GM18870 (cell line): ENCODE data around the gene MEF2D.

ENCODE experiments used
- ATAC-seq: cut with Tn5 transposase; IDR thresholded peaks from one replicate; pipeline ENCODE4 v1.9.1; 2021; ENCODE audit warnings: moderate library complexity; ENCODE audit not compliant: unreplicated experiment

Gene MEF2D

DNA sequence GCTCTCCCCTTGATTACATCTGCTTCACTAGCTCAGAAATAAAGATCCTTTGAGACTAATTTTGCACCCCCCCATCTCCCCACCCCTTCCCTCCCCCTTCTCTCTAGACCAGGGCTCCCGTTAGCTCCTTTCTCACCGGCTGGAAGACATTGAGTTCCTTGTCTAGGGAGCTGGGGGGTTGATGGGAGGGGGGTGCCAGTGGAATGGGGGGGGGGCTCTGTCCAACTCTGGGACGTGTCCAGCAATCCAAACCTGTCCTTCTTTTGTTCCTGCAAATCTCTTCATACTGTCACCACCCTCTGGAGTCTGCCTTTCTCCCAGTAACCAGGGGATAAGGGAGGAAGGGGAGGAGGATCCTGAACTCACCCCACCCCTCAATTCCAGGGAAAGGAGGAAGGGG lies 69.7 kb downstream of the MEF2D start:
- ATAC-seq, result no peak

DNA sequence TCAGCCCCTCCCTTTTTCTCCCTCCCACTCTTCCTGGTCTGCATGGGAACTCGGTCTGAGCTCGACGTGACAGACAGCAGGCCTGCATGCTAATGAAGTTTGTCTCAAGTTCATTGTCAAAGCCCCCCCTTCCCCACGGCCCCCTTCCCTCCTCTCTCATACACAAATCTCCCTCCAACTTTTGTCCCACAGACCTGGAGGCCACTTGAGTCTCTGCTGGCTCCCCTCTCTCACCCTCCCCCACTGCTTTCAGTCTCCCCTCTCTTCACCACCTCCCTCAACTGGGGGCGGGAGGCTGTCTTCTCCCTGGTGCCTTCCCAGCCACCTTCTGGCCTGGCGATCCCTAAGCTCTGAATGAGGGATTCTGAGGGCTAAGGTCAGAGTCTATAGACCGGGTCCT lies 70.3 kb downstream of the MEF2D start:
- no peak for ATAC-seq

DNA sequence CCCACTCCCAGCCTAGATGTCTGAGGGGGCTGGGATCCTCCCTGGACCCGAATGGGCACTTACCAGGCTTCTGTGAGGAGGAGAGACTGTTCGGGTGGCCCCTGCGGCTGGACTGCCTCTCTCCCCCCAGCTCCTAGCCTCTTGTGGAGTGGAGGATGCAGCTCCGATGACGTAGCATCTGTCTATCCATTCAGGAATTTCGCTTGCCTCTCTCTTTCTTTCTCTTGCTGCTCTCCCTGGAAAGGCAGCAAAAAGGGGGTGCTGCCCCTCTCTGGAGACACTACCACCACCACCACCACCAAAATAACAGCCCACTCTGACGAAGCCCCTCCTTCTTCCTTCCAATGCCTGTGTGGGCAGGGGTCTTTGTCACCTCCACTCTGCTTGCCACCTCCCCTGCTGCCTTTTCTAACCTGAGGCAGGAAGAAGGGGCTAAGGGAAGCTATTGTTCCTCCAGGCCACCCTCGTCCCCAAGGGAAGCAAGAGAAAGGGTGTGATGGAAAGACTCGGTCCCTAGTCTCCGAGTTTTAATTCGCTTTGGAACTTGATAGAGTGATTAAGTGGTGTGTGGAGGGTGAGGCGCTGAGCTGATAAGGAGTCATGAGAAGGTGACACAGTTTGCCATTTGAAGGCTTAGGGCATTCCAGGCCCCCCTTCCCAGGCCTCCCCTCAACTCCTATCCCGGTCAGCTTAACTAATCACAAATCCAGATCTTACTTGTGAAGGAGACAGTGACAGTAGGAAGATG lies 71.1 kb downstream of the MEF2D start:
- no peak for ATAC-seq

DNA sequence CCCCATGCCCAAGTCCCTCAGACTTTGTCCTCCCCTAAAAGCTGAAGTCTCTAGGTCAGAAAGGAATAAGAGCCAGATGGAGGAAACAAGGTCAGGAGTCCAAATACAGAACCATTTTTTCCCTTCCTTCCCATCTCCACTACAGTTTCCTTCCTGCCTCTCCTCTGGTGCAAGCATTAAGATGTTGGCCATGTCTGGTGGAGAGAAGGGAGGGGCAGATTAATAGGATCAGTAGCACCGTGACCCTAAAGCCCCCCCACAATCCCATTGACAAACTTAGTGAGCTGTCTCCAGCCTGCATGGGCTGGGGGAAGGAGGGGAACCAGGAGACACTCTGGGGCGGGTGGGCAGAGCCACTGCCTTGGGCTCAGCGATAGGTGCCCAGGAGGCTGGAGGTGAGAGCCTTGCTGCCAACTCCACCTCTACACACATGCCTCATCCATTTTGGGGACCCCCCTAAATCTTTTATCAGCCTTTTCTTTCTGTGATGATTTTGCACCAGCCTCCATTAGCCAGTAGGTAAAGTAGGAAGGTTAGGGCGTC lies 71.8 kb downstream of the MEF2D start:
- no peak for ATAC-seq

DNA sequence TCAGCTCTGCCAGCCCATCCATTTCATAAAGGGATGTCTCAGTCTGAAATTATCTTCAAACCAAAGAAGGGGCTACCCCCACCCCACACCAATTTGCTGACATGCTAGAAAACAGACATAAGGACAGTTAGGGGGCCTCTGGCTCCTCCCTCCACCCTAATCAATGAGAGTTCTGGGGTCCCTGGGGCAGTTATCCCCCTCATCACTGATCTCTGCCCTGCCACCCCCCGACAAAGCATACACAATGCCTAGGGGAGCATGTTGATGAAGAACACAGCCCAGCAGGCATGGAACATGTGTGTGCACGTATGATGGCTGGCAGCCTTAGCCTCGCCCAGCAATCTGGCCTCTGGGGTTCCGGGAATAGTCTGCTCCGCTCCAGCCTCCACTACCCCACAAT lies 72.6 kb downstream of the MEF2D start:
- no peak for ATAC-seq

DNA sequence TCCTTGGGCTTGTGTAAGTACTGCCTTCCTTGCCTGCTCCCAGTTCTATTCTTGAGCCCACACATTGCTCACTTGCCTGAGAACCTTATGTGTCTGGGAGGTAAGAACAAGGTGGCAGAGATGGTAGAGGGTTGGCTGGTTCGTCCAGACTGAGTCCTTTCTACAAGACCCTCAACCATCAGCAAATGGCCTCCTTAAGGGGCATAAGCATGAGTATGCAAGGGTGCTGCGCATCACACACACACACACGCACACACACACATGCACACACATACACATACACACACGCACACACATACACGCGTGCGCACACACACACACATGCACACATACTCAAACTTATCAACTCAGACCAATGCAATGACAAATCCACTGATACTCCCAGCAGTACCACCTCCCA lies 74.6 kb downstream of the MEF2D start:
- ATAC-seq, result no peak

DNA sequence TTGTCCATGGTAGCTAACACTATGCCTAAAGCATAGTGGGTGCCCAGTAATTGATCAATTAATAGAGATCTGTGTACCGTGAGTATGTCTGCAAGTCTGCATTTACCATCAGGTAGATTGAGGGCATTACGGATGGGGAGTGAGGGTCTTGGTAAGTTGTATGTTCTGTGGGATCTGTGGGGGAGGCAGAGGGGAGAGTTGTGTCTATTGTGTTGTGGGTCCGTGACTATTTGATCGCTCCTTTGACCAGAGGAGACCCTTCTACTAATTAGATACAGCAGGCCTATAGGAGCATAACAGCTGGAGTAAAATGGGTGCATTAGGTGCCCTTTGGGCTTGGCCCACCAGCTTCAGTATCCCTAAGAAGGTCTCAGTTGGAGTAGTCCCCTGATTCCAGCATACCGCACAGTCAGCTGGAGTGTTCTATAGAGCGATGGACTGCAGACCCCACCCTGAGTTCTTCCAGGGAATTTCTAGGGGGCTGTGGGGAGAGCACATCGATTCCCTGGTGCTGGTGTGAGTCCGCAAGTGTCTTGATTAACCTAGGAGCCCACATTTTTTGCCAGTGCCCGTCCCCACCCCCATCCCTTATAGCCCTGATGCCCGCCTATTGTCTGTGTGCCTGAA lies 75.7 kb downstream of the MEF2D start:
- ATAC-seq, result no peak

DNA sequence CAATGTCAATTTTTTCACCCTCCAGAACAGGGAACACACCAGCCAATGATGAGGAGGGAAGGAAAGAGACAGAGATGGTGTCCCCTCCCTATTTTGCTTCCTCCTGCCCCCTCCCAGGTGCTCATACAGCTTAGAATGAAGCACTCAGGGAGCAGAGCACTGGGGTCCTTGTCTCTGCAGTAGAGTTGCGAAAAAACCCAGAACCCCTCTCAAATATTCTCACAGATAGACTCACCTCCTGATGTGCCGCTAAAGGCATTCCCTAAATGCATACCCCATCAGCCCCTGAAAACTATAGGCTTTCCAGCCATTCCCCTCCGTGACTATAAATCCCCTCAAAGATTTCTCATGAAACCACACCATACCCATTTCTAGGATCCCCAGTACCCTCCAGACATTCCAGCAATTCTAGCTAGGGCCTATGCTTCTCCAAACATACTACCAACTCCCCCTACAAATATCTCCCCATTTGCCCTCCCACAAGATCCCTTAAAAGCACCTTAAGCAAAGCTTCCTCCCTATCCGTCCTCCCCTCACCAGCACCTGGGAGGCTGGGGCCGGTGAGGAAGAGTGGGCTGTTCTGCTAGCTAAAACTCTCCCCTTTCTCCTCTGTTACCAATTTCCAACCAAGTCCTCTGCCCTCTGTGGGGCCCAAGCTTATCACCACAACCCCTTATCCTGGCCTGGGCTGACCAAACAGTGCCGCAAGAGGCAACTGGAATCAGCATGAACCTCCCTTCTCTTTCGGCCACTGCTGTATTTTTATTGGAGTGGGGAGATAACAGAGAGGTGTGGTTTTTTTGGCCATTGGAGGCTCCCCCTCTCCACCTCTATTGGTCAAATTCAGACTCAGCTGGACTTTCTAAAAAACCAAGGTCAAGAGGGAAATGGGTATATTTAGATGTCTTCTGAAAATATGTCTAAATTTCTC lies 76.9 kb downstream of the MEF2D start:
- ATAC-seq, result no peak

DNA sequence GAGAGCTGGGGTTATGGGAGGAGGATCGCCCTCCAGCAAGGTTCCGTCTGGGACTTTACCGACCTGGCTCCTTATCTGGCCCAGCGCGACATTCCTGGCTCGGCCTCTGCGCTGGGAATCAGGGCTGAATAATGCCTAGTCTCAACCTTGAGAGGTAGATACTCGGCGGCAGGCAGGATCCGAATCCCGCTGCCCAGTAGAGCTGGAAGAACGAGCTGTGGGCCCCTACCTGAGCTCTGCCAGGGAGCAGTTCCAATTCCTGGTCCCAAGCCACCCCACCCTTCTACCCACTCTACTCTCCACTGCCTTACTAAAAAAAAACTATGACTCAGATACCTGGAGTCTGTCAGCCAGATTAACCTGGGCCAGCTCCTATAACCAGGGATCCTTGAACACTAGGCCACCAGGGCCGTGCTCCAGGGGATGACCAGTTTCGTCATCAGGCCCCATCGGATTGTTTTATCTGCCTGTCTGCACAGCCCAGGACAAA lies 77.9 kb downstream of the MEF2D start:
- no peak for ATAC-seq

DNA sequence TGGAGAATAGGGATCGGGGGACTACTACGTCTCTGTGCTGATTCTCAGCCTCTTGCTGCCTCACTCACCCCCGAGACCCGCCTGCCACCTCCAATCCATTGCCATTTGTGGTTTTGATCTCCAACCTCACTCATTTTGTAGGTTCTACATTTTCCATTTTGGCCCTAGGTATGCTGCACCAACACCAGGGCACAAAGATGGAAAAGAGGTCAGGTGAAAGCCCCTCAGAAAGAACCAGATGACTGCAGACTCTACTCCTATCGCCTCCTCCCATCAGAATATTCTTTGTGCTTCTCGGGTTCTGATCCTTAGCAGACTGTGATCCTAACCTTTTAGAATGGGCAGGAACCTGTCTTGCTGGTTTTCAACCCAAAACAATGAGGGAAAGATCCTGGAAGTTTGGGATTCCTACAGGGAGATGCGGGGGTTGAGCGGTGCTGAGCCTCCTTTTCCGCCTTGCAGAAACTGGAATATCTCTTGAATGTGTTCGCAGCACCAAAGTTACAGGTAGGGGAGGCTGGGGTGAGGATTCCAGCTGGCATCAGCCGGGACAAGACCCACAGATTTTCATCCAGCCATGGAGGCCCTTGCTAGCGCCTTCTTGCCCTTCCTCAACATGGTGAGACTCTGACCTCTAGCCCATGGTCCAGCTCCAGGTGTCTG lies 78.5 kb downstream of the MEF2D start:
- no peak for ATAC-seq

DNA sequence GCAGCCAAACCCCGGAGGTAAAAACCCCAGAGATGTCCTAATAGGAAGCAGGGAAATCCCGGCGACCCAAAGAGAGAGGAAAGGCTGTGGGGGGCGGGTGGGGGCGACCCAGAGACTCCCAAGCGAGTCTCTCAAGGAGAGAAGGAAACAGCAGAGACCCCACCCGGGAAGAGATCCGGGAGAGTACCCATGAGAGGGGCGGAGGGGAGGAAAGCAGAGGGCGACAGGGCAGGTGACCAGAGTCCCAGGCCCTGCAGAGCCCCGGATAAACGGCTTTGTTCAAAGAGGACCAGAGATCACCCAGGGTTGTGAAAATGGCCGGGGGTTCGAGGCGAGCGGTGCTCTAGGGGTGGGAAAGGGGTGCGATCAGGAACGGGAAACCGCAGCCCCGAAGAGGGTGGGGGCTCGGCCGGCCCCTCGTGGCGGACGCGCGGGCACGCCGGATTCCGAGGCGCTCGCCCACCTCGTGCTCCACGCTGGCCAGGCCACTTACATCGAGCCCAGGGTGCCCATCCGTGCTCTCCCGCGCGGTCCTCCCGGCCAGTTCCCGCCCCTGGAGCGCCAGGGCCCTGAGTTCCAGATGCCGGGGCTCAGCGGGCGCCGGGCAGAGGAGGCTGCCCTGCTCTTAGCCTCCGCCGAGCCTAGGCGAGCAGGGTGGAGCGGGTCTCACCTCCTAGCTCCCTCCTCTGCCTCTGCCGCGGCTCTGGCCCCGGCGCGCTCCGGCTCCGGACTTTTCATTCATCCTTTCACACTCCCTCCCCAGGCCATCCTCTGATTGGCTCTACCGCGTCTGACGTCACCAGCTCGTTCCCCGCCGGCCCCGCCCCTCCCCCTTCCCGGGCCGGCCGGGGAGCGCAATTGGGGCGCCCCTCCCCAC lies 79.3 kb downstream of the MEF2D start:
- ATAC-seq, result no peak

DNA sequence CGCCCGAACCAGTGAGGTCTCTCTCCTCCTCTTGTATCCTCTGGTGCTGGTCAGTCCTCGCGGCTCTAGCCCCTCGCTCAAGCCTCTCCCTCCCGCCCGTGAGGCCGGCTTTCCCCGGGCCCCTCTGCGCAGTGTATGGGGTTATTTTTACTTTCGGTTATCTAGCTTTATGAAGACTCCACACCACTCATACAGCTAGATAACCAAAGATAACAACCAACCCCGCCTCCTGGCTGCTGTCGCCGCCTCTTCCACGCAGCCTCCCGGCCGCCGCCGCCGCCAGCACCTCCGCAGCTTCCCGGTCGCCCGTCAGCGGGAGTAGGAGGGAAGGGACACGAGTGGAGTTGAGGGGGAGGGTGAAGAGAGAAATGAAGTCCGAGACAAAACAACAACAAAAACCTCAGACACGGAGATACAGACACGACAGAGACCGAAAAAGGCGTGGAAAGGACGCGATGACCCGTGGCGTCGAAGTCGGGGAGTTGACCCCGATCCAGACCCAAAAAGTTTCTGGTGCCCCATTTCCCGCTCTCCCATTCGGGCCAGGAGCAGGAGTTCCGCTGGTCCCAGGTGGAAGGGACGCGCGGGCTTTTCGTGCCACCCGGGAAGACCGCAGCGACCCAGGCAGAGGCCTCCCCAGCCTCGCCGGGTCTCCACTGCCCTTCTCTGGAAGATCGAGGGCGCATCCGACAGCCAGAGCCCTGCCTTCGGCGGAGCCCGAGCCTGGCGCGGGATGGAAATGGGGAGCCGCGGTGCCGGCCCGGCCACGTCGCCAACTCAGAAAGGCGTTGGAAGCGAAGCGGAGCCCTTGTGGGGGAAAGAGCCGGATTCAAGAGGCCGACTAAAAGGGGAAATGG lies 80.1 kb downstream of the MEF2D start:
- no peak for ATAC-seq

DNA sequence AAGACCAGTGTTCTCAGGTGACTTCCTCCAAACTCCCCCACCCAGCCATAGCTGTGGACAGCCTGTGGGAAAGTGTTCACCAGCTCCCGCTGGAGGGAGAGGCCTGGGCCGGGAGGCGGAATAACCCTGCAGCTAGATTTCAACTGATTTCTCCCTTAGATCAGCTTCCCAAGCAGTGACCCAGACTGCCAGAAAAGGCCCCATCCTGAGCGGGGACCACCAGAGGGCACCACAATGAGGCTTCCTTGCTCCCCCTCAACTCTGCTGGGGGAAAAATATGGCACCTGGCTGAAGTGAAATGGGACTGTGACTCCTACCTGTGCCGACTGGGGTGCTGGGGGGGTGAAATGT lies 80.7 kb downstream of the MEF2D start:
- no peak for ATAC-seq

DNA sequence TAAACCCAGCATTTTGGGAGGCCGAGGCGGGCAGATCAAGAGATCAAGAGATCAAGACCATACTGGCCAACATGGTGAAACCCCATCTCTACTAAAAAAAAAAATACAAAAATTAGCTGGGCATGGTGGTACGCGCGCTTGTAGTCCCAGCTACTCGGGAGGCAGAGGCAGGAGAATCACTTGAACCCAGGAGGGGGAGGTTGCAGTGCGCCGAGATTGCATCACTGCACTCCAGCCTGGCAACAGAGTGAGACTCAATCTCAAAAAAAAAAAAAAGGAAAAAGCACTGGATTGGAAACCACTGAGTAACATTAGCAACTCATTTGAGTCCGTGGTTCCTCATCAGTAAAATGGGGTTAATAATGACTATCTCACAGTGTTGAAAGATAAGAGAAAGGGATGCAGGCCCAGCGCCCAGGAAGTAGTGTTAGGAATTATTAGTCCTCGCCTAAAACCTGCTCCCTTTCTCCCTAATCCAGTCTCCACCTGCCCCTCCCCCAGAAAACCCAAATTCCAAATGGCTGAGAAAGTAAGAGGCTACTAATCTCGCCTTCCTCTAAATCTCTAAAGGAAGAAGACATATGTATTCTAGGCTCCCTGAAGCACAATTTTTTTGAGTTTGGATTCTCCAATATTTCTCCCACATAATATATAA lies 82.0 kb downstream of the MEF2D start:
- no peak for ATAC-seq

DNA sequence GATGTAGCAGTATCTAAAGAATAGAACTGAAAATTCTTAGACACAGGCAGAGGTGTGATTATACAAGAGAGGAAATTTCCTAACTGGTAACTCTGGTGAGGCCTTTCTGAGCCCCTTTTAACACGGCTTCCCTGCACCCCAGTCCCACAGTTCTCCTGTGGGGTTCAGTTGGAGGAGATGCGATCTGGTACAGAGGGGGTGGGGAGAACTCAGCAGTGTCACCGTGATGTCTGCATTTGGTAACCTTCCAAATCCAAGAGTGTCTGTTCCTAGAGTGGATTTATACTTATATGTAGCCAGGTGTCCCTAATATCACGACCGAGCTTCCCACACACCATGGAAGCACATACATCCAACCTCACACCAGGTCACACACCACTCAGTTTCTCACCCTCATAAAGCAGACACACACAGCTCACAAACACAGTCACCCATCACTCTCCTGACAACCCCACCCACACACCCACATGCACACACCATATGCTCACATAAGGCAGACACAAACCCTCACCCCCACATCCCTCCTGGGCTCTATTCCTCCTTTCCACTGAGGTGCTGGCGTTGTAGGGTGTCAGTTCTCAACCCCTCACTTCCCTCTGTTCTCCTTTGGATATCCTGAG lies 83.1 kb downstream of the MEF2D start:
- no peak for ATAC-seq

DNA sequence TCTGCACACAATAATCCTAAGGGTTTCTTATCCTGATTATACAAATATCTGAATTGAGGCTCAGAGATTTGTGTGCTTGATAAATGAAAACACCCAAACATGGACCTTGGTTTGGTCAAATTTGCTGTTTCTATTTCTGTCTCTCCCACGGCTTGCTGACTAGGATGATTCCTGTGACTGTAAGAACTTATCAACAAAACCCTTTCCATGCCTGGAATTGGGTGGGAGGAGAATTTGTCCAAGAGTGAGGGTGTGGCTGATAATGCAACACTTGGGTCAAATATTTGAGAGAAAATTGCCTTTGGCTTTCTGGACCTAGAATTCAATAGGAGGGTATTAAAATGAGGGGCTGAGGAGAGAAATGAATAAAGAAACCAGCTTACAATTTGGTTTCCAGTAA lies 83.6 kb downstream of the MEF2D start:
- no peak for ATAC-seq

DNA sequence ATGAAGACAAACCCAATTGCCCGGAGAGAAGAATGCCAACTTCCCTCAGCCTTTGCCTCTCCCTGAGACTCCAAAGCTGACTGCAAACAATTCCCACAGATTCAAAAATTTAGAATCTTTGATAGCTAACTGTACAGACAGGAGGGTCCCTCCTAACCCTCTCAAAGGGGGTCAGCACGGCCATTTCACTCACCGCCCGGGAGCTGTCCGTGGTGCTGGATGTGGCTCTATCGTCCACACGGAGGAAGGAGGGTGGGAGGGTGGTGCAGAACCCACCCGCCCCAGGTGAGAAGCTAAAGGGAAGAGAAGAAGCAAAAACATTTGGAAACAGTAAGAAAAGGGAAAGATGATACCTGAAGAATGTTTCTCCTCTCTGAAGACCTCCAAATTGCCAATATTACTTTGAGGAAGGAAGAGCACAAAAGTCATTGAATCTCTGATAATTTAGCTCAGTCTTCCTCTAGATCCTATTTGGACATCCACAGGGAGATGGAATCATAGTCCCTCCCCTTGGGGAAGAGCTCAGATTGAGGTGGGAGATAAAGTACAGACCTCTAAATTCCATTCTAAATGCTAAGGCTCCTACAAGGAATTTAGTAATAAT lies 86.0 kb downstream of the MEF2D start:
- no peak for ATAC-seq
